Measurements from ENCODE around the gene ACADL. TPM values are rescaled to one million over a fixed set of nuclear protein-coding genes. Genes with fewer than 3 reads are reported as not detected.

ACADL gene
- total RNA-seq, 1 donor from 2014 or later, result not detected

- Mint-ChIP-seq H3K27me3 (ENCODE audit: low read depth) (peaks cover 59% of the 10 kb centered on the region), H3K4me1 (ENCODE audit: low read depth) (peaks cover 12% of the 10 kb centered on the region), H3K9me3 (ENCODE audit: low read depth) (no peaks in the 10 kb centered on the region), H3K4me3 (ENCODE audit: unreplicated experiment) (no peak overlapping the region), H3K27ac (ENCODE audit: unreplicated experiment) (no peak overlapping the region), H3K36me3 (ENCODE audit: low read depth) (no peaks in the 10 kb centered on the region)
- TF ChIP-seq, protein P1, sequence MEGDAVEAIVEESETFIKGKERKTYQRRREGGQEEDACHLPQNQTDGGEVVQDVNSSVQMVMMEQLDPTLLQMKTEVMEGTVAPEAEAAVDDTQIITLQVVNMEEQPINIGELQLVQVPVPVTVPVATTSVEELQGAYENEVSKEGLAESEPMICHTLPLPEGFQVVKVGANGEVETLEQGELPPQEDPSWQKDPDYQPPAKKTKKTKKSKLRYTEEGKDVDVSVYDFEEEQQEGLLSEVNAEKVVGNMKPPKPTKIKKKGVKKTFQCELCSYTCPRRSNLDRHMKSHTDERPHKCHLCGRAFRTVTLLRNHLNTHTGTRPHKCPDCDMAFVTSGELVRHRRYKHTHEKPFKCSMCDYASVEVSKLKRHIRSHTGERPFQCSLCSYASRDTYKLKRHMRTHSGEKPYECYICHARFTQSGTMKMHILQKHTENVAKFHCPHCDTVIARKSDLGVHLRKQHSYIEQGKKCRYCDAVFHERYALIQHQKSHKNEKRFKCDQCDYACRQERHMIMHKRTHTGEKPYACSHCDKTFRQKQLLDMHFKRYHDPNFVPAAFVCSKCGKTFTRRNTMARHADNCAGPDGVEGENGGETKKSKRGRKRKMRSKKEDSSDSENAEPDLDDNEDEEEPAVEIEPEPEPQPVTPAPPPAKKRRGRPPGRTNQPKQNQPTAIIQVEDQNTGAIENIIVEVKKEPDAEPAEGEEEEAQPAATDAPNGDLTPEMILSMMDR (IDR thresholded peaks at IDR 0.05), result no peak
- DNase-seq (ENCODE audit: low spot score), result no peak
Measured at GRCh38 chr2:210227290-210228088, 2.2 kb upstream of the ACADL start.

GRCh38 chr2:210226223-210226622 lies 976 bp upstream of the ACADL start:
- Mint-ChIP-seq H3K4me1 (ENCODE audit: low read depth) (peaks cover 12% of the 10 kb centered on the region), H3K9me3 (ENCODE audit: low read depth) (no peaks in the 10 kb centered on the region), H3K27me3 (ENCODE audit: low read depth) (peaks cover 65% of the 10 kb centered on the region), H3K4me3 (ENCODE audit: unreplicated experiment) (no peak overlapping the region), H3K27ac (ENCODE audit: unreplicated experiment) (no peak overlapping the region), H3K36me3 (ENCODE audit: low read depth) (no peaks in the 10 kb centered on the region)
- TF ChIP-seq, protein P1 (IDR thresholded peaks at IDR 0.05), result no peak
- DNase-seq (ENCODE audit: low spot score), result no peak

DNA sequence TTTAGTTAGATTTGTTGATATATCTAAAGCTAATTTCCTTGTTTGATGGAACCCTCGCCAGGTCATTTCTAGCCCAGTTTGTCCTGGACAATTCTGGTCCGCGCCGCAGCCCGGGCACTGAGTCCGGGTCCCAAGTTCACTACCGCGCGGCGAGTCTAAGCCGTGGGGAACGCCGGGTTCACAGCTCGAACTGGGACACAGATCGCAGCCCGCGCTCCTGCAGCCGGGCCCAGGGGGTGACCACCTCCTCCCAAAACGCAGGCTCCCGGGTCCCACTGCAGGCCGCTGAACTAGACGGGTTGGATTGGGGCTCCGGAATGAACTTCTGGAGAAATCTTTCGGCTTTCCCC lies 681 bp downstream of the ACADL start:
- no peaks in the 10 kb centered on the region for H3K9me3 Mint-ChIP-seq (ENCODE audit: low read depth)
- TF ChIP-seq, protein P1 (IDR thresholded peaks at IDR 0.05), result no peak
- H3K27ac Mint-ChIP-seq (ENCODE audit: unreplicated experiment), result no peak overlapping the region
- DNase-seq (ENCODE audit: low spot score), result no peak
- no peaks in the 10 kb centered on the region for H3K36me3 Mint-ChIP-seq (ENCODE audit: low read depth)
- H3K27me3 Mint-ChIP-seq (ENCODE audit: low read depth), result peaks cover 71% of the 10 kb centered on the region
- H3K4me3 Mint-ChIP-seq (ENCODE audit: unreplicated experiment), result peak overlapping the region; percentile 62
- peaks cover 12% of the 10 kb centered on the region for H3K4me1 Mint-ChIP-seq (ENCODE audit: low read depth)

- Mint-ChIP-seq H3K4me3 (ENCODE audit: unreplicated experiment) (no peak overlapping the region), H3K27me3 (ENCODE audit: low read depth) (peaks cover 21% of the 10 kb centered on the region), H3K9me3 (ENCODE audit: low read depth) (no peaks in the 10 kb centered on the region), H3K27ac (ENCODE audit: unreplicated experiment) (no peak overlapping the region), H3K4me1 (ENCODE audit: low read depth) (no peaks in the 10 kb centered on the region), H3K36me3 (ENCODE audit: low read depth) (no peaks in the 10 kb centered on the region)
- TF ChIP-seq, protein P1 (IDR thresholded peaks at IDR 0.05), result no peak
- no peak for DNase-seq (ENCODE audit: low spot score)
Measured at GRCh38 chr2:210215120-210215519, 10.1 kb downstream of the ACADL start.

DNA sequence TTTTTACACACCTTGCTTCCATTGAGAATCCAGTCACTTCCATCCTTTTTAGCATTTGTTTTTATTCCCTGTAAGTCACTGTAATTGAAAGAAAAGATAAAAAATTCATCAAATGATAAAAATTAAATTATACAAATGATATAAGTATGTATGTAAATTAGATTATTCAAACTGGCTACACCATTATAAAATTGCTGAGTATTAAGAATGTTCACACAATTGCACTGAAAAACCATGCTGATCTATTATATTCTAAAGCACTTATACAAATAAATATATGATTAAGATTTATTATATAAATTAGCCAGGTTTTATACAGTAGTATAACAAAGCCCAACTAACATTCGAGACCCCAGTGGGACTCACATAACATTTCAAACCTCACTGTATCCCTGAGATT lies 15.1 kb downstream of the ACADL start:
- no peaks in the 10 kb centered on the region for H3K36me3 Mint-ChIP-seq (ENCODE audit: low read depth)
- DNase-seq (ENCODE audit: low spot score), result no peak
- H3K4me3 Mint-ChIP-seq (ENCODE audit: unreplicated experiment), result no peak overlapping the region
- peaks cover 33% of the 10 kb centered on the region for H3K27me3 Mint-ChIP-seq (ENCODE audit: low read depth)
- TF ChIP-seq, protein P1 (IDR thresholded peaks at IDR 0.05), result no peak
- no peak overlapping the region for H3K27ac Mint-ChIP-seq (ENCODE audit: unreplicated experiment)
- H3K9me3 Mint-ChIP-seq (ENCODE audit: low read depth), result no peaks in the 10 kb centered on the region
- no peaks in the 10 kb centered on the region for H3K4me1 Mint-ChIP-seq (ENCODE audit: low read depth)
